Vagina (tissue), 2 donors: ENCODE data around the gene TAF4B. TPM values are rescaled to one million over a fixed set of nuclear protein-coding genes. Genes with fewer than 3 reads are reported as not detected.
A peak's percentile ranks its signal among the peaks of the same experiment; 100 is the strongest.

ENCODE experiments used
- DNase-seq, 2 donors: peaks; one replicate each; pipeline ENCODE4 v3.0.0-alpha.2; 2017; ENCODE audit errors: extremely low spot score in 2 of 2
- H3K27ac ChIP-seq: fragments of 200-600 bp; sonication (generic); one replicate; pipeline ENCODE4 v1.5.1; 2019
- H3K27me3 ChIP-seq: fragments of 200-600 bp; sonication (generic); one replicate; pipeline ENCODE4 v1.5.1; 2019
- H3K36me3 ChIP-seq, 2 donors: fragments of 200-600 bp; sonication (generic); one replicate each; pipeline ENCODE4 v1.5.1; 2017 to 2019
- H3K4me1 ChIP-seq: fragments of 200-600 bp; sonication (generic); one replicate; pipeline ENCODE4 v1.5.1; 2019
- H3K4me3 ChIP-seq, 2 donors: fragments of 200-600 bp; sonication (generic); 1 replicate in 1 of 2; 2 replicates in 1 of 2; pipeline ENCODE4 v1.5.1; 2016 to 2019
- H3K9me3 ChIP-seq: fragments of 200-600 bp; sonication (generic); one replicate; pipeline ENCODE4 v1.5.1; 2019
- POLR2A ChIP-seq, 2 donors: fragments of 450-650 bp; IDR thresholded peaks; one replicate each; pipeline ENCODE4 v1.6.1; 2017; ENCODE audit warnings: antibody characterized with exemption in 2 of 2, mild to moderate bottlenecking in 2 of 2, moderate library complexity in 2 of 2
- POLR2AphosphoS5 ChIP-seq, 2 donors: sonication (generic); formaldehyde crosslinking; IDR thresholded peaks; one replicate each; pipeline ENCODE4 v1.9.0; 2017; ENCODE audit warnings: antibody characterized with exemption in 2 of 2, mild to moderate bottlenecking in 2 of 2, low read depth in 1 of 2; ENCODE audit not compliant: insufficient read depth in 1 of 2
- intact Hi-C: fragments of 100-400 bp; cut with DNase I; formaldehyde crosslinking; loops from one replicate; pipeline ENCODE4 v1.15.1; 2023
- total RNA-seq: library from RNA; depleted of rRNA; stranded (reverse); fragments of >200 nt; gene quantifications from one replicate; pipeline ENCODE4 v1.2.3, GENCODE V29; 2016
- TF ChIP-seq, protein P1 (sequence below), 3 experiments: fragments of 450-650 bp in 2 of 3; fragments of 200-600 bp in 1 of 3; sonication (generic) in 1 of 3; IDR thresholded peaks; one replicate each; pipeline ENCODE4 v1.5.1; 2017 to 2019; ENCODE audit warnings: antibody characterized with exemption in 3 of 3, mild to moderate bottlenecking in 2 of 3, moderate library complexity in 2 of 3

Gene TAF4B
- total RNA-seq, 1 donor from 2014 or later: 16.0 TPM

DNA sequence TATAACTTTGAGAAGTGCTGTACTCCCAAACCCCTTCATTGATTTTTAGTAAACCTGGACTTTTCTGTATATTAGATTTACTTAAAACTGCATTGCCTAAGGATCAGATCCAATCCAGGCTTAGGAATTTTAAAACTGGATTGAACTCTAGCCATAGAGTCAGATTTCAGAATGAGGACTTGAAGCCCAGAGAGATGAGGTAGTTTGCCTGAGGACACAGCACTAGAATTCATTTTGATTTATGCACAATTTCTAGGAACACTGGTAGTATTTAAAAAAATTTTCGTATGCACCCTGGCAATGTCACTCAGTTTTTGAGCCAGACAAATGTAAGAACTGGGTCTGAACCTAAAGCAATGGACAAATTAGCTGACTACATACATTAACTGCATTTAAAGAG lies 177.2 kb downstream of the TAF4B start:
- H3K4me3 ChIP-seq: no peak overlapping the region
- intact Hi-C loops: no loop called here
- TF ChIP-seq POLR2A (IDR thresholded peaks at IDR 0.05): no peak
- TF ChIP-seq, protein P1, sequence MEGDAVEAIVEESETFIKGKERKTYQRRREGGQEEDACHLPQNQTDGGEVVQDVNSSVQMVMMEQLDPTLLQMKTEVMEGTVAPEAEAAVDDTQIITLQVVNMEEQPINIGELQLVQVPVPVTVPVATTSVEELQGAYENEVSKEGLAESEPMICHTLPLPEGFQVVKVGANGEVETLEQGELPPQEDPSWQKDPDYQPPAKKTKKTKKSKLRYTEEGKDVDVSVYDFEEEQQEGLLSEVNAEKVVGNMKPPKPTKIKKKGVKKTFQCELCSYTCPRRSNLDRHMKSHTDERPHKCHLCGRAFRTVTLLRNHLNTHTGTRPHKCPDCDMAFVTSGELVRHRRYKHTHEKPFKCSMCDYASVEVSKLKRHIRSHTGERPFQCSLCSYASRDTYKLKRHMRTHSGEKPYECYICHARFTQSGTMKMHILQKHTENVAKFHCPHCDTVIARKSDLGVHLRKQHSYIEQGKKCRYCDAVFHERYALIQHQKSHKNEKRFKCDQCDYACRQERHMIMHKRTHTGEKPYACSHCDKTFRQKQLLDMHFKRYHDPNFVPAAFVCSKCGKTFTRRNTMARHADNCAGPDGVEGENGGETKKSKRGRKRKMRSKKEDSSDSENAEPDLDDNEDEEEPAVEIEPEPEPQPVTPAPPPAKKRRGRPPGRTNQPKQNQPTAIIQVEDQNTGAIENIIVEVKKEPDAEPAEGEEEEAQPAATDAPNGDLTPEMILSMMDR (IDR thresholded peaks at IDR 0.05): no peak
- TF ChIP-seq POLR2AphosphoS5 (IDR thresholded peaks at IDR 0.05; ENCODE audit: insufficient read depth in 1 of 2, low read depth in 1 of 2): no peak

DNA sequence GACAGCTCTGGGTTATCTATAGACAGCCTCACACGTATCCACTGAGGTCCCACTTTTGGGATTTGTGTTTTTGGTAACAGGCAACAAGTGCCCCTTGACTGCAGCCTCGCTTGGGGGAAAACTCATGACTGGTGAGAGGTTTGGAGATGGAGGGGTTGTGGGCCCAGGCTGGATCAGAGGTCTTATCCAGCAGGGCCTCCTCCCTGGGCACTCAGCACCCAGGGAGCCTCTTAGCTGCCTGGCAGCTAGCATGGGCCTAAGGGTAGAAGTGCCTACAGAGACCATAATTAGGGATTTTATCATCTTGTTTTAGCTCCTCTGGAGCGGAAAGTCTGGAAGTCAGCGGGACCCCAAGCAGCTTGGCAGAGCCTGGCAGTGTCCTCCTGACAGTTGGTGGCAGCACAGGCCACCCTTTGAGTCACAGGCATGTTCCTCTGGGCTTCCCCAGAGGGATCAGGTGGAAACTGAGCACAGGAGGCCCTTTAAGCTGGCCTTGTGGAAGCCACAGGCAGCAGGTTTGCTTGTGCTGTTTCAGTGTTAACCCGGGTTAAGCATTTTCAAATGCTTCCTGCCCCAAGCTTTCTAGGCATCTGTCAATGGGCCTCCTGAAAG lies 179.1 kb downstream of the TAF4B start:
- intact Hi-C loops: no loop called here
- no peak for DNase-seq
- peaks cover 7% of the 10 kb centered on the region for H3K4me1 ChIP-seq
- H3K9me3 ChIP-seq: no peaks in the 10 kb centered on the region
- H3K36me3 ChIP-seq: no peaks in the 10 kb centered on the region
- H3K4me3 ChIP-seq: no peak overlapping the region
- TF ChIP-seq, protein P1 (IDR thresholded peaks at IDR 0.05): peak in 2 of 3 experiments; percentile 11 to 23
- no peak for TF ChIP-seq POLR2A (IDR thresholded peaks at IDR 0.05)
- TF ChIP-seq POLR2AphosphoS5 (IDR thresholded peaks at IDR 0.05; ENCODE audit: insufficient read depth in 1 of 2, low read depth in 1 of 2): no peak
- H3K27me3 ChIP-seq: no peaks in the 10 kb centered on the region
- no peak overlapping the region for H3K27ac ChIP-seq

More for the DNA sequence above, 177.2 kb downstream of the TAF4B start:
- peaks cover 7% of the 10 kb centered on the region for H3K4me1 ChIP-seq
- no peaks in the 10 kb centered on the region for H3K27me3 ChIP-seq
- H3K27ac ChIP-seq: no peak overlapping the region
- no peak for DNase-seq
- no peaks in the 10 kb centered on the region for H3K9me3 ChIP-seq
- no peaks in the 10 kb centered on the region for H3K36me3 ChIP-seq

DNA sequence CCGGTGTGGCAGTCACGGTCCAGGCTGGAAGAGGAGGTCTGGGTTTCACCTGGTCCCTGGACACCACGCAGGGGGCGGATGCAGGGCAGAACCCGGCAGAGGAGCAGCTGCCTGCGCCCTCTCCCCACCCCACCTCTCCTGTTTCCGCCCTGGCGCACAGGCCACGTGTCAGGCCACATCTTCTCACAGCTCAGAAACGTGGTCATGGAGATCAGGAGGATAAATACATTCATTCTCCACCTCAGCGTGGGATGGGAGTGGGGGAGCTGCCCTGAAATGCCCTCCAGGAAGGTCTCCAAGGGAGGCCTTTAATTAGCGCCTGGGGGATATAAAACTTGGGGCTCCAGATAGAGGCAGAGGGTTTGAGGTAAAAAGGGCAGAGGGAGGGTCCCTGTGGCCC lies 180.1 kb downstream of the TAF4B start:
- intact Hi-C loops: no loop called here
- TF ChIP-seq POLR2A (IDR thresholded peaks at IDR 0.05) (no peak), POLR2AphosphoS5 (IDR thresholded peaks at IDR 0.05; ENCODE audit: insufficient read depth in 1 of 2, low read depth in 1 of 2) (no peak)
- TF ChIP-seq, protein P1 (IDR thresholded peaks at IDR 0.05): no peak

DNA sequence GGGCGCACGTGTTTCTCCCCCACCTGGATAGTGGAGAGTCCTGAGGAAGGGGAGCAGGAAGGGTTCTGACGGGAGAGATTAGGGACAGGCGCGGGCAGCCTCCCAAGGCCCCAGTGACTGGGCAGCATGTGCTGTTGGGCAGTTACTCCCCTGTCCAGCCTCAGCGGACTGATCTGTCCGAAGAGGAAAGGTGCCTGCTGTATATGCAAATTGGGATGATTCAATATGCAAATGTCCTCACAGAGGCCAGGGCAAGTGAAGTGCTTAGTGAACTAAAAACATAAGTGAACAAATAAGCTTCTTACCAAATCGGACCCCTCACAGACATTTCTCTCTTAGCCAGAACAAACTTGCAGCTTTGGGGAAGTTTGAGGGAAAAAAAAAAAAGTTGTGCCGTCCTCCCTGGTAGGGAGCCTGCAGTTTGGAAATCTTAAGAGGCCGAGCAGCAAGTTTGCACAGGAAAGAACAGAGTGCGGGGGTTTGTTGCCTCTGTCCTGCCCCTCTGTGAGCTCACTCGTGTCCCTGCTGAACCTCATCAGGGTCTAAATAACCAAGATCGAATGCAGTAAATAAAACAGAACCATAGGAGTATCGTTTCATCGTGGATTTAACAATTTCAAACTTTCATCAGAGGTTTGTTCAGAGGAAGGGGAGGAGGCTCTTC lies 180.7 kb downstream of the TAF4B start:
- TF ChIP-seq, protein P1 (IDR thresholded peaks at IDR 0.05): no peak
- TF ChIP-seq POLR2AphosphoS5 (IDR thresholded peaks at IDR 0.05; ENCODE audit: insufficient read depth in 1 of 2, low read depth in 1 of 2): no peak
- no peak for TF ChIP-seq POLR2A (IDR thresholded peaks at IDR 0.05)
- no peak overlapping the region for H3K27ac ChIP-seq
- no peaks in the 10 kb centered on the region for H3K27me3 ChIP-seq
- intact Hi-C loops: no loop called here
- H3K9me3 ChIP-seq: no peaks in the 10 kb centered on the region
- no peak for DNase-seq
- no peak overlapping the region for H3K4me3 ChIP-seq
- peaks cover 7% of the 10 kb centered on the region for H3K4me1 ChIP-seq
- no peaks in the 10 kb centered on the region for H3K36me3 ChIP-seq

More for the DNA sequence above, 180.1 kb downstream of the TAF4B start:
- Histone ChIP-seq H3K36me3 (no peaks in the 10 kb centered on the region), H3K27me3 (no peaks in the 10 kb centered on the region), H3K4me3 (no peak overlapping the region), H3K27ac (no peak overlapping the region), H3K9me3 (no peaks in the 10 kb centered on the region), H3K4me1 (peaks cover 7% of the 10 kb centered on the region)
- no peak for DNase-seq
